Measurements from ENCODE around the gene DPP3.

GRCh38 chr11:66531841-66532240, 51.6 kb downstream of the DPP3 start:
- TF ChIP-seq CTCF (IDR thresholded peaks at IDR 0.05) (no peak), POLR2A (IDR thresholded peaks at IDR 0.05) (no peak)

Data from lower leg skin (tissue), 3 donors.